Smooth muscle cell (in vitro differentiated cells): Measurements from ENCODE around the gene OR7A5. TPM values are rescaled to one million over a fixed set of nuclear protein-coding genes. Genes with fewer than 3 reads are reported as not detected.
"Not testable (repeated sequence)": the region's sequence is repeated elsewhere in the genome, so short reads cannot be mapped to it uniquely, and the experiment has no call there.

Experiments used
- DNase-seq: peaks from one replicate; lab custom pipeline; 2025; ENCODE audit not compliant: unreplicated experiment; lab: John Stamatoyannopoulos, UW
- H2AFZ ChIP-seq: fragments of 200-600 bp; sonication (generic); 2 replicates; pipeline ENCODE4 v1.6.0; 2016; ENCODE audit warnings: antibody characterized with exemption, low read depth, mild to moderate bottlenecking
- H3F3A ChIP-seq: fragments of 200-600 bp; sonication (generic); 2 replicates; pipeline ENCODE4 v1.6.0; 2017; ENCODE audit warnings: antibody characterized with exemption, low read depth
- H3K27ac ChIP-seq: fragments of 200-600 bp; sonication (generic); 2 replicates; pipeline ENCODE4 v1.5.1; 2016; ENCODE audit warnings: low read depth, mild to moderate bottlenecking
- H3K27me3 ChIP-seq: fragments of 200-600 bp; sonication (generic); 2 replicates; pipeline ENCODE4 v1.6.1; 2016; ENCODE audit warnings: low read depth, mild to moderate bottlenecking
- H3K36me3 ChIP-seq: fragments of 200-600 bp; sonication (generic); 2 replicates; pipeline ENCODE4 v1.5.1; 2016; ENCODE audit warnings: low read depth
- H3K4me1 ChIP-seq: fragments of 200-600 bp; sonication (generic); 2 replicates; pipeline ENCODE4 v1.5.1; 2016; ENCODE audit warnings: low read depth
- H3K4me2 ChIP-seq: fragments of 200-600 bp; sonication (generic); 2 replicates; pipeline ENCODE4 v1.6.0; 2016; ENCODE audit warnings: mild to moderate bottlenecking
- H3K4me3 ChIP-seq: fragments of 200-600 bp; sonication (generic); 2 replicates; pipeline ENCODE4 v1.5.1; 2016; ENCODE audit warnings: mild to moderate bottlenecking
- H3K79me2 ChIP-seq: fragments of 200-600 bp; sonication (generic); 2 replicates; pipeline ENCODE4 v1.6.0; 2016; ENCODE audit warnings: low read depth, mild to moderate bottlenecking
- H3K9ac ChIP-seq: fragments of 200-600 bp; sonication (generic); 2 replicates; pipeline ENCODE4 v1.6.0; 2016; ENCODE audit warnings: low read depth
- H3K9me3 ChIP-seq: fragments of 200-600 bp; sonication (generic); replicated peaks from 2 replicates; pipeline ENCODE4 v1.5.1; 2016; ENCODE audit warnings: low read depth
- H4K20me1 ChIP-seq: fragments of 200-600 bp; sonication (generic); 2 replicates; pipeline ENCODE4 v1.6.0; 2016; ENCODE audit warnings: low read depth
- CTCF ChIP-seq: fragments of 200-600 bp; sonication (generic); IDR thresholded peaks from 2 replicates; pipeline ENCODE4 v1.5.1; 2017; ENCODE audit warnings: borderline replicate concordance, mild to moderate bottlenecking, antibody characterized with exemption; ENCODE audit not compliant: insufficient read depth, poor library complexity, severe bottlenecking
- WGBS: methylation state at CpG from one replicate; pipeline ENCODE4 v1.1.7; 2016; ENCODE audit warnings: low lambda C conversion rate; 5-methylcytosine and 5-hydroxymethylcytosine counted together
- polyA plus RNA-seq: library from polyadenylated mRNA; unstranded; fragments of >200 nt; fragmentation: Nextera tagmentation; extraction: Ambion mirVana; gene quantifications from 2 replicates; pipeline ENCODE4 v1.2.1, GENCODE V29; 2016
- total RNA-seq: library from RNA; depleted of rRNA; stranded (reverse); fragments of >200 nt; gene quantifications from 2 replicates; pipeline ENCODE4 v1.2.3, GENCODE V29; 2014

OR7A5 gene
- total and polyA plus RNA-seq, 2 experiments from 2014 or later: not detected

- no peak overlapping the region for H3K9ac ChIP-seq
Observed at GRCh38 chr19:14786421-14786851, 48.5 kb downstream of the OR7A5 start.

GRCh38 chr19:14785102-14785793 is 49.7 kb downstream of the OR7A5 start:
- not testable (repeated sequence) for H3K27me3 ChIP-seq, DNase-seq, H2AFZ ChIP-seq, H3K4me3 ChIP-seq, H3K9me3 ChIP-seq, H3K79me2 ChIP-seq, H3K36me3 ChIP-seq, H3K4me2 ChIP-seq, H3F3A ChIP-seq, H3K4me1 ChIP-seq, H4K20me1 ChIP-seq
- 37% methylated on average over 9 of the region's 11 CpGs for WGBS
- H3K9ac ChIP-seq: peak overlapping the region; percentile 47
- H3K27ac ChIP-seq: peak overlapping the region; percentile 81

More at GRCh38 chr19:14786421-14786851, 48.5 kb downstream of the OR7A5 start:
- H3K27me3 ChIP-seq: no peaks in the 10 kb centered on the region
- 20% methylated on average over 18 of the region's 18 CpGs for WGBS
- H3K4me3 ChIP-seq: no peak overlapping the region
- peak overlapping the region; percentile 66 for H2AFZ ChIP-seq
- TF ChIP-seq CTCF: peak; percentile 57
- H4K20me1 ChIP-seq: no peaks in the 10 kb centered on the region
- H3F3A ChIP-seq: no peaks in the 10 kb centered on the region
- no peak for DNase-seq
- H3K79me2 ChIP-seq: no peaks in the 10 kb centered on the region
- H3K27ac ChIP-seq: no peak overlapping the region
- H3K4me1 ChIP-seq: no peaks in the 10 kb centered on the region
- H3K4me2 ChIP-seq: peak overlapping the region; percentile 72
- no peaks in the 10 kb centered on the region for H3K36me3 ChIP-seq
- H3K9me3 ChIP-seq: no peaks in the 10 kb centered on the region

GRCh38 chr19:14784730-14785101 is 50.3 kb downstream of the OR7A5 start:
- not testable (repeated sequence) for H3K4me2 ChIP-seq, DNase-seq, H3K4me3 ChIP-seq, H3K36me3 ChIP-seq, H3K9me3 ChIP-seq, H2AFZ ChIP-seq, H3K27me3 ChIP-seq, H3K4me1 ChIP-seq, H3K79me2 ChIP-seq, H3F3A ChIP-seq, H4K20me1 ChIP-seq
- H3K9ac ChIP-seq: peak overlapping the region; percentile 47
- WGBS: 46% methylated on average over 9 of the region's 10 CpGs
- peak overlapping the region; percentile 81 for H3K27ac ChIP-seq

GRCh38 chr19:14783410-14783998 is 51.5 kb downstream of the OR7A5 start:
- not testable (repeated sequence) for DNase-seq, H3K36me3 ChIP-seq, H3K27ac ChIP-seq, H3K27me3 ChIP-seq, H3K9ac ChIP-seq, H3K4me1 ChIP-seq, H3K4me2 ChIP-seq, H3K9me3 ChIP-seq, H3K79me2 ChIP-seq, H2AFZ ChIP-seq, H3K4me3 ChIP-seq, H3F3A ChIP-seq, H4K20me1 ChIP-seq
- 78% methylated on average over 7 of the region's 8 CpGs for whole genome bisulfite sequencing

DNA sequence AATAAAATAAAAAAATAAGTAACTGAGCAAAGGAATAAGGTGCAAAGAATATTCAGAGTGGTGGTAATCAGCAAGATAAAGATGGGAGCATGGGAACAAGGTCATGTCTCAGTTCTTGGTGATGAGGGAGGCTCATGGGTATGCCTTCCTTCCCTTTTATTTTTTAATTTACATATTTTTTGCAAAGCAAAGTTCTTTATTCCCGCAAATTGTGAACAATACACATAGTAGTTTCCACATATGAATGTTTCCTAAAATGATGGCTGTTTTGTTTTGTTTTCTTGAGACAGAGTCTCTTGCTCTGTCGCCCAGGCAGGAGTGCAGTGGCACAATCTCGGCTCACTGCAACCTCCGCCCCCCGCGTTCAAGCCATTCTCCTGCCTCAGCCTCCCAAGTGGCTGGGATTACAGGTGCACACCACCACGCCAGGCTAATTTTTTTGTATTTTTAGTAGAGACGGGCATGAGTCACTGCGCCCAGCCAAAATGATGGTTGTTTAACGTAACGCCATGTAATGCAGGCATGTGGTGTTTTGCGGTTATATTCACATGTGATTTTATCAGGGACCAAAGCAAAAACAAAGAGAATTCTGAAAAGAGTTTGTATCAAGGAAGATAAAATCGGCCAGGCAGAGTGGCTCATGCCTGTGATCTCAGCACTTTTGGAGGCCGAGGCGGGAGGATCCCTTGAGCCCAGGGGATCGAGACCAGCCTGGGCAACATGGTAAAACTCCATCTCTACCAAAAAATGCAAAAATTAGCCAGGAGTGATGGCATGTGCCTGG is 52.2 kb downstream of the OR7A5 start:
- TF ChIP-seq CTCF: no peak
- H3K4me2 ChIP-seq: no peak overlapping the region
- WGBS: 92% methylated on average over 16 of the region's 16 CpGs
- no peak overlapping the region for H3K27ac ChIP-seq
- H3F3A ChIP-seq: no peaks in the 10 kb centered on the region
- no peaks in the 10 kb centered on the region for H3K9me3 ChIP-seq
- no peak for DNase-seq
- no peak overlapping the region for H3K4me3 ChIP-seq
- no peaks in the 10 kb centered on the region for H4K20me1 ChIP-seq
- no peaks in the 10 kb centered on the region for H3K4me1 ChIP-seq
- no peaks in the 10 kb centered on the region for H3K27me3 ChIP-seq
- no peak overlapping the region for H3K9ac ChIP-seq
- no peaks in the 10 kb centered on the region for H3K36me3 ChIP-seq
- no peaks in the 10 kb centered on the region for H3K79me2 ChIP-seq
- H2AFZ ChIP-seq: no peak overlapping the region

DNA sequence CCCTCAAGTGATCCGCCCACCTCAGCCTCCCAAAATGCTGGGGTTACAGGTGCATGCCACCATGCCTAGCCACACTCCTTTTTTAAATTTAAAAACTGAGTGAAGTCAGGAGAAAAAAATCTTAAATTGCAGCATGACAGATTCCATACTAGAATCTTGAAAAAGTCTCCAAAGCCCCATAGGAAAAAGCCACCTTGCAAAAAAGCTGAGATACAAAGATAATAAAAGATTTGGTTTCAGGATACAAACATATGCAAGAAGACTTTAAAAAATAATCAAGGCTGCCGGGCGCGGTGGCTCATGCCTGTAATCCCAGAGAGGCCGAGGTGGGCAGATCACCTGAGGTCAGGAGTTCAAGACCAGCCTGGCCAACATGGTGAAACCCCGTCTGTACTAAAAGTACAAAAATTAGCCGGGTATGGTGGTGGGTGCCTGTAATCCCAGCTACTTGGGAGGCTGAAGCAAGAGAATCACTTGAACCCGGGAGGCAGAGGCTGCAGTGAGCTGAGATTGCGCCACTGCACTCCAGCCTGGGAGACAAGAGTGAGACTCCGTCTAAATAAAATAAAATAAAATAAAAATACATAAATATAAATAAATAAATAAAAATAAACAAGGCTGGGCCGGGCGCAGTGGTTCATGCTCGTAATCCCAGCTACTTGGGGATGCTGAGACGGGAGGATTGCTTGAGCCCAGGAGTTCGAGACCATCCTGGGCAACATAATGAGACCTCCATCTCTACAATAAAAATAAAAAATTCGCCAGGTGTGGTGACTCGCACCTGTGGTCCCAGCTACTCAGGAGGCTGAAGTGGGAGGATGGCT is 53.1 kb downstream of the OR7A5 start:
- not testable (repeated sequence) for H3K9ac ChIP-seq, H2AFZ ChIP-seq, H3K36me3 ChIP-seq, H3F3A ChIP-seq, DNase-seq, H3K9me3 ChIP-seq, H3K4me3 ChIP-seq, H3K4me1 ChIP-seq, H3K4me2 ChIP-seq, H3K27ac ChIP-seq, H3K27me3 ChIP-seq, H3K79me2 ChIP-seq, H4K20me1 ChIP-seq
- WGBS: 94% methylated on average over 17 of the region's 17 CpGs
